GM12864 (cell line): ENCODE measurements around the gene SYAP1.
A peak's percentile ranks its signal among the peaks of the same experiment; 100 is the strongest.

ENCODE experiments used
- DNase-seq: peaks from one replicate; pipeline ENCODE4 v3.0.0-alpha.2; 2011; ENCODE audit warnings: low read depth
- H3K4me3 ChIP-seq: 2 replicates; pipeline ENCODE4 v1.5.1; 2011; ENCODE audit warnings: mild to moderate bottlenecking, low read depth, low read length, control low read depth
- CTCF ChIP-seq: IDR thresholded peaks from 2 replicates; pipeline ENCODE4 v1.5.1; 2011; ENCODE audit warnings: low read depth, mild to moderate bottlenecking, moderate library complexity, low read length, control low read depth, inconsistent platforms; ENCODE audit errors: missing control alignments

SYAP1 gene

GRCh38 chrX:16719334-16720084 lies at the start of gene SYAP1:
TSS of gene SYAP1 (plus strand) at chrX:16719612. CDS start at chrX:16719725, 113 bp downstream.
- TF ChIP-seq CTCF = no peak
- peak within 1 kb of the TSS; percentile 85 for H3K4me3 ChIP-seq
- peak; percentile 53 for DNase-seq

GRCh38 chrX:16671005-16671404 lies 48.4 kb upstream of the SYAP1 start:
- no peak for DNase-seq
- no peak for TF ChIP-seq CTCF

DNA sequence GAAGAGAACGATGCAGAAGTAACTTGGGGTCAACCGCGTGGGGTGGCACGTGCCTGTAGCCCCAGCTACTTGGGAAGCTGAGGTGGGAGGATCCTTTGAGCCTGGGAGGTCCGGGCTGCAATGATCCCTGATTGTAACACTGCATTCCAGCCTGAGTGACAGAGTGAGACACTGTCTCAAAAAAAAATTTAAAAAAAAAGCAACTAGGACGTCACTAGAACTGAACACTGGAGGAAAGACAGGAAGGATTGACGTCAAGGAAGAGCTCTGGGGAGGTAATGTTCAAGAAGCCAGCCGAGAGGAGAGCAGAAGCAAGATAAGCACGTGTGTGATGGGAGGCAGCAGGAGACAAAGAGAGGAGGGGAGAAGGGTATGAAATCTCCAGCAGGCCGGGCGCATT lies 40.7 kb upstream of the SYAP1 start:
- no peak for TF ChIP-seq CTCF
- H3K4me3 ChIP-seq = no peak overlapping the region
- no peak for DNase-seq

More at GRCh38 chrX:16671005-16671404, 48.4 kb upstream of the SYAP1 start:
- H3K4me3 ChIP-seq = no peak overlapping the region

GRCh38 chrX:16683007-16683664 lies 36.3 kb upstream of the SYAP1 start:
- no peak for TF ChIP-seq CTCF
- H3K4me3 ChIP-seq = no peak overlapping the region
- no peak for DNase-seq

- H3K4me3 ChIP-seq = no peak overlapping the region
- TF ChIP-seq CTCF = no peak
- DNase-seq = no peak
These were observed 31.9 kb upstream of the SYAP1 start for GRCh38 chrX:16687514-16687913.

DNA sequence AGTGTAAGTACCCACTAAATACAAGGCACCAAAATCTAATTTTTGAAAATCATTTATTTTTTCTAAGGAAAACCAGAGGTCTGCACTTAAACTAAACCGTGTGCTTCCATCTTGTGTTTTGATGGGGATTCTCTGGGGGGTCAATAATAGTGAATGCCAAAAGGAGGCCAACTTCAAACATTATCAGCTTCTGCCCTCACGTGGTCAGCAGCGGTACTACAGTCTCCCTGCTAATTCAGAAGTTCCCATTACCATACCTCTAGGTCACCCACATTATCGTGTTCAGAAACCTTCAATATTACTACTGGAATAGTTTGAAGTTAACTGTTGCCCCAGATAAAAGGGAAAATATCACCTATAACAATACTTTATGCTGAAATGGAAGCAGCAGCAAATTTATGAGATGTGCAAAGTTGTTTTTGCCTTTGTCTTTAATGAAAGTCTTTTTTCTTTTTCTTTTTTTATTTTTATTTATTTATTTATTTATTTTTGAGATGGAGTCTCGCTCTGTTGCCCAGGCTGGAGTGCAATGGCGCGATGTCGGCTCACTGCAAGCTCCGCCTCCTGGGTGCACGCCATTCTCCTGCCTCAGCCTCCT lies 24.2 kb upstream of the SYAP1 start:
- TF ChIP-seq CTCF = peak; percentile 77
- DNase-seq = no peak
- no peak overlapping the region for H3K4me3 ChIP-seq

DNA sequence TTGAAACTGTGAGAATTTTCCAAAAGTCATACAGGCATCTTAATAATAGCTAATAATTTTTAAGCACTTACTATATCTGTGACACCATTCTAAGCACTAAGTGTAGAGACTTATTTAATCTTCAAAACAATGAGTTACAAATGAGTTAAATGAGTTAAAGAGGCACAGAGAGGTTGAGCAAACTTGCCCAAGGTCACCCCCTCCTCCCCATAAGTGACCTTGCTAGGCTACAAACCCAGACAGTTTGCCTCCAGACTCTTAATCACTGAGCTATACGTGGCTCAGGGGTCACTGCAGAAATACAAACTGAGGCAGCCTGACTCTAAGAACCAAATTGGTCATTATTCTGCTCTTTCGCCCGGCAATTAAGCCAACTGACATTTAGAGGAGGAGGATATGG lies 22.5 kb upstream of the SYAP1 start:
- no peak for DNase-seq
- TF ChIP-seq CTCF = no peak
- H3K4me3 ChIP-seq = no peak overlapping the region
